Endothelial cell (in vitro differentiated cells): ENCODE data around the gene CFAP53. TPM values are rescaled to one million over a fixed set of nuclear protein-coding genes. Genes with fewer than 3 reads are reported as not detected.

ENCODE experiments used
- DNase-seq: peaks from one replicate; pipeline ENCODE4 v3.0.0; 2021; ENCODE audit warnings: low spot score
- H3K27ac Mint-ChIP-seq: one replicate; pipeline ENCODE4 v1.8.0; 2021; ENCODE audit warnings: mixed read lengths, inconsistent platforms; ENCODE audit not compliant: unreplicated experiment
- H3K27me3 Mint-ChIP-seq: one replicate; pipeline ENCODE4 v1.8.0; 2021; ENCODE audit warnings: mild to moderate bottlenecking, moderate library complexity, mixed read lengths, inconsistent platforms; ENCODE audit not compliant: unreplicated experiment
- H3K36me3 Mint-ChIP-seq: one replicate; pipeline ENCODE4 v1.8.0; 2021; ENCODE audit warnings: mild to moderate bottlenecking, low read depth, mixed read lengths, inconsistent platforms; ENCODE audit not compliant: unreplicated experiment
- H3K4me1 Mint-ChIP-seq: one replicate; pipeline ENCODE4 v1.8.0; 2021; ENCODE audit warnings: mild to moderate bottlenecking, mixed read lengths, inconsistent platforms; ENCODE audit not compliant: unreplicated experiment
- H3K4me3 Mint-ChIP-seq: one replicate; pipeline ENCODE4 v1.8.0; 2021; ENCODE audit warnings: mild to moderate bottlenecking, mixed read lengths, inconsistent platforms; ENCODE audit not compliant: unreplicated experiment
- H3K9me3 Mint-ChIP-seq: one replicate; pipeline ENCODE4 v1.8.0; 2021; ENCODE audit warnings: mixed read lengths, inconsistent platforms; ENCODE audit not compliant: unreplicated experiment
- CTCF ChIP-seq: fragments of 200-600 bp; sonication (generic); IDR thresholded peaks from one replicate; pipeline ENCODE4 v1.5.0; 2021; ENCODE audit warnings: antibody characterized with exemption; ENCODE audit not compliant: unreplicated experiment
- total RNA-seq: library from RNA; stranded (reverse); fragmentation: NEBNext Ultra II Directional; extraction: Animal tissue kit (Norgen Biotek cat#: 25700); gene quantifications from one replicate; pipeline ENCODE4 v1.2.1, GENCODE V29; 2021; ENCODE audit not compliant: unreplicated experiment

The CFAP53 gene
- total RNA-seq, 1 donor from 2014 or later = 0.56 TPM

GRCh38 chr18:50287028-50287440, 20.7 kb upstream of the CFAP53 start:
- H3K9me3 Mint-ChIP-seq = no peaks in the 10 kb centered on the region
- peaks cover 19% of the 10 kb centered on the region for H3K4me1 Mint-ChIP-seq
- peak overlapping the region; percentile 97 for H3K27ac Mint-ChIP-seq
- H3K4me3 Mint-ChIP-seq = peak overlapping the region; percentile 100
- no peak for DNase-seq
- TF ChIP-seq CTCF = no peak
- peaks cover 21% of the 10 kb centered on the region for H3K36me3 Mint-ChIP-seq
- peaks cover 25% of the 10 kb centered on the region for H3K27me3 Mint-ChIP-seq

GRCh38 chr18:50286391-50287027, 20.2 kb upstream of the CFAP53 start:
- Mint-ChIP-seq H3K36me3 (peaks cover 21% of the 10 kb centered on the region), H3K27me3 (peaks cover 25% of the 10 kb centered on the region), H3K9me3 (no peaks in the 10 kb centered on the region), H3K4me1 (peaks cover 19% of the 10 kb centered on the region), H3K4me3 (peak overlapping the region; percentile 100), H3K27ac (peak overlapping the region; percentile 97)
- DNase-seq = no peak
- no peak for TF ChIP-seq CTCF

GRCh38 chr18:50285631-50286321, 19.5 kb upstream of the CFAP53 start:
- no peak for TF ChIP-seq CTCF
- Mint-ChIP-seq H3K4me1 (peaks cover 24% of the 10 kb centered on the region), H3K36me3 (peaks cover 21% of the 10 kb centered on the region), H3K9me3 (no peaks in the 10 kb centered on the region), H3K27ac (peak overlapping the region; percentile 67), H3K27me3 (peaks cover 27% of the 10 kb centered on the region), H3K4me3 (peak overlapping the region; percentile 76)
- DNase-seq = no peak

DNA sequence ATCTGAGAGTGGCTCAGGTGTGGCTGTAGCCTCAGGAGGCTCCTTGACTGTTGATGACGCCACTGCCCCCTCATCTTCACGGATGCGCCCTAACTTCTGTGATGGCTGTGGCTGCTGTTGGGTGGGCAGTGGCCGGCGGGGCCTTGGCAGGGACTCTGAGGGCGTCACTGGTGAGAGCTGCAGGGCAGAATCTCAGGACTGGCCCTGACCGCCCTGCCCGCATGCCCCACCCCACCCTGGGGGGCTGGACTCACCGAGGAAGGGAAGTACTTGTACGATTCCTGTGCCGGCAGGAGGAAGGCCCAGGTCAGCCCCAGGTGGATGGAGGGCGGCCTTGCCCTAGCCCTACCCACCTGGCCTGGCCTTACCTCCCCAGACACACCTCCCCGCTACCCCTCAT, 18.8 kb upstream of the CFAP53 start:
- Mint-ChIP-seq H3K36me3 (peaks cover 21% of the 10 kb centered on the region), H3K27me3 (peaks cover 28% of the 10 kb centered on the region), H3K9me3 (no peaks in the 10 kb centered on the region), H3K4me3 (no peak overlapping the region), H3K4me1 (peaks cover 31% of the 10 kb centered on the region), H3K27ac (no peak overlapping the region)
- no peak for TF ChIP-seq CTCF
- DNase-seq = no peak

DNA sequence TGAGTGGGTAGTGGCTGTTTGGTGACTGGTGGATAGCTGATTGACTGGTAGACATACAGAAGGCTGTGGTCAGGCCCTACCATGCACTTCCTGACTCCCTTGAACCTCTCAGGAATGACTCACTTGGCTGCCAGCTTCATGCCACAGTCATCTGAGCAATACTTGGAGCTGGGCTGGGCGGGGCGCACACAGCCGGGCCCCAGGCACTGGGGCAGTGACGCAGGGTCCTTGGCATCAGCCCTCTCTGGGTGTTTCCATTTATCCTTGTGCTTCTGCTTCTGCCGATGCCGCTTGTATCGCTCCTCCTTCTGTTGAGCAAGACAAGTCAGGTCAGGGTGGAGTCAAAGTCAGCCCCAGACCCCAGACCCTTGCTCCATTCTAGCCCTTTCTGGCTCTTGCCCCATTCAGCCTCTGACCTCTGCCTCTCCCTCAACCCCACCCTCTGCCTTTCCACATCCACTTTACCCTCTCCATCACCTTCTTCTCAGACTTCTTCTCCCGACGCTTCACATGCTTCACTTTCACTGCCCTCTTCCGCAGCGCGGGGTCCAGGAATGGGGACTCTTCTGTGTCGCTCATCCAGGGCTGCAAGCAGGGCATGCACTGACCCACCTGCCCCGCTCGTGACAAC, 18.1 kb upstream of the CFAP53 start:
- Mint-ChIP-seq H3K27ac (no peak overlapping the region), H3K9me3 (no peaks in the 10 kb centered on the region), H3K36me3 (peaks cover 21% of the 10 kb centered on the region), H3K27me3 (peaks cover 29% of the 10 kb centered on the region), H3K4me3 (peak overlapping the region; percentile 62), H3K4me1 (peaks cover 33% of the 10 kb centered on the region)
- TF ChIP-seq CTCF = no peak
- no peak for DNase-seq
